ENCODE results near the gene BABAM1. TPM values are rescaled to one million over a fixed set of nuclear protein-coding genes. Genes with fewer than 3 reads are reported as not detected.

BABAM1 gene
- total RNA-seq, 1 donor from 2014 or later, result 125 TPM

- TF ChIP-seq, protein P1, sequence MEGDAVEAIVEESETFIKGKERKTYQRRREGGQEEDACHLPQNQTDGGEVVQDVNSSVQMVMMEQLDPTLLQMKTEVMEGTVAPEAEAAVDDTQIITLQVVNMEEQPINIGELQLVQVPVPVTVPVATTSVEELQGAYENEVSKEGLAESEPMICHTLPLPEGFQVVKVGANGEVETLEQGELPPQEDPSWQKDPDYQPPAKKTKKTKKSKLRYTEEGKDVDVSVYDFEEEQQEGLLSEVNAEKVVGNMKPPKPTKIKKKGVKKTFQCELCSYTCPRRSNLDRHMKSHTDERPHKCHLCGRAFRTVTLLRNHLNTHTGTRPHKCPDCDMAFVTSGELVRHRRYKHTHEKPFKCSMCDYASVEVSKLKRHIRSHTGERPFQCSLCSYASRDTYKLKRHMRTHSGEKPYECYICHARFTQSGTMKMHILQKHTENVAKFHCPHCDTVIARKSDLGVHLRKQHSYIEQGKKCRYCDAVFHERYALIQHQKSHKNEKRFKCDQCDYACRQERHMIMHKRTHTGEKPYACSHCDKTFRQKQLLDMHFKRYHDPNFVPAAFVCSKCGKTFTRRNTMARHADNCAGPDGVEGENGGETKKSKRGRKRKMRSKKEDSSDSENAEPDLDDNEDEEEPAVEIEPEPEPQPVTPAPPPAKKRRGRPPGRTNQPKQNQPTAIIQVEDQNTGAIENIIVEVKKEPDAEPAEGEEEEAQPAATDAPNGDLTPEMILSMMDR (conservative IDR thresholded peaks at IDR 0.05; ENCODE audit: low read depth, low read length), result no peak
- no peak overlapping the region for H3K4me3 ChIP-seq (ENCODE audit: low read depth, low read length)
- DNase-seq (ENCODE audit: low read depth), result no peak
Observed at GRCh38 chr19:17318966-17319365, 51.7 kb downstream of the BABAM1 start.

DNA sequence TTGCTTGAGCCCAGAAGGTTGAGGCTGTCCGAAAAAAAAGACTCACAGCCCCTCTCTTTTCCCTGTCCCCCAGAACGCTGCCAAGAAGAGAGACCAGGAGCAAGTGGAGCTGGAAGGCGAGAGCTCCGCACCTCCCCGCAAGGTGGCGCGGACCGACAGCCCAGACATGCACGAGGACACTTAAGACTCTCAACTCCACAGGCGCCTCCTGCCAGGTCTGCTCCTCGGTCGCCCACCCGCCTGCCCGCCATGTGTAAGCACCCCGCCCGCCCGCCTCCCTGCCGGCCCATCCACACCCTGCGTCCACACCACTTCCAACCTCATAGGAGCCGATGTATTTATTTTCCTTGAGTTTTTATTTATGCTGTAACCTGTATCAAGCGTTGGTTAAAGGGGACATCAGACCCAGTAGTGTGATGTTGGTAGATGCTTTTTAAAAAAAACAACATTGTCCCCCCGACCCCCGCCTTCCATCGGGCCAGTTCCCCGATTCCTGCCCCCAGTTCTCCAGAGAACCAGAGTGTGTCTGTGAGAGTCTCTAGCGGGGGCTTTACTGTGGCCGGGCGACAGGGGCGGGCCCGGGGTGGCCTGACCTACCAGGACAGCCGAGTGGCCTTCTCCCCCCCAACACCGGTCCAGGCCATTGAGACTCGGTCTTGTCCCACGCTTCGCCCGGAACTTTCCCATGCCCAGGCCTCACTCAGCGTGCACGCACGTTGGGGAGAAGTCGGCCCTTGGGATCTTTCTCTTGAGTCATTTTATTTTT lies 52.4 kb downstream of the BABAM1 start:
- no peak for DNase-seq (ENCODE audit: low read depth)
- no peak overlapping the region for H3K4me3 ChIP-seq (ENCODE audit: low read depth, low read length)
- TF ChIP-seq, protein P1 (conservative IDR thresholded peaks at IDR 0.05; ENCODE audit: low read depth, low read length), result no peak

GRCh38 chr19:17320435-17320834 lies 53.2 kb downstream of the BABAM1 start:
- TF ChIP-seq, protein P1 (conservative IDR thresholded peaks at IDR 0.05; ENCODE audit: low read depth, low read length), result no peak
- H3K4me3 ChIP-seq (ENCODE audit: low read depth, low read length), result no peak overlapping the region
- no peak for DNase-seq (ENCODE audit: low read depth)

- TF ChIP-seq, protein P1 (conservative IDR thresholded peaks at IDR 0.05; ENCODE audit: low read depth, low read length), result no peak
- H3K4me3 ChIP-seq (ENCODE audit: low read depth, low read length), result no peak overlapping the region
- no peak for DNase-seq (ENCODE audit: low read depth)
Observed at GRCh38 chr19:17321655-17322489, 54.6 kb downstream of the BABAM1 start.

GRCh38 chr19:17322854-17323253 lies 55.6 kb downstream of the BABAM1 start:
- TF ChIP-seq, protein P1 (conservative IDR thresholded peaks at IDR 0.05; ENCODE audit: low read depth, low read length), result no peak
- DNase-seq (ENCODE audit: low read depth), result no peak
- no peak overlapping the region for H3K4me3 ChIP-seq (ENCODE audit: low read depth, low read length)

DNA sequence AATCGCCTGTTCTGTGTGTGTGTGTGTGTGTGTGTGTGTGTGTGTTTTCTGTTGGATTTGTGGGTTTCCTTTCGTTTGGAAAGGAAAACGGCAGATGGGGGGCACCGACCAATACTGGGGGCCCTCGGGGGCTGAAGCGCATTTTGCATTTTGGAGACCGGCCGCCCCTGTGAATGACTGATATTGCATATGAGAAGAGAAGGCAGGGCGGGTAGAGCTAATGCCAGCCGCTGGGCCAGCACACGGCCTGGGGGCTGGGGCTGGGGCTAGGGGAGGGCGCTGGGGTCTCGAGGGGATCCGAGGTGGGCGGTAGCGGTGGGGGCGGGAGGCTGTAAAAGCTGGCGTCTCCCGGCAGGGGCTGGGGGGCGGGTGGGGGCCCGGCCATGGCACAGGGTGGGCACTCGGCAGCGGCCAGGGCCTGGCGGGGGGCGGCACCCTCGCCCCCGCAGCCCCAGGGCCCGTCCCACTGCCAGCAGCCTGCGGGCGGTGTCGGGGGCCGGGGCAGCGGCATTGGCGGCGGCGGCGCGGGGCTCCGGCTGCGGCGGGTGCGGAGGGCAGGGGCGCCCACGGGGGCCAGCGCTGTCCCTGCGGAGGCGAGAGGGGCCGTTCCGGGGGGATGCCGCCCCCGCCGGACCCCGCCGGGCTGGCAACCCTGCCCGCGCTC lies 56.2 kb downstream of the BABAM1 start:
- TF ChIP-seq, protein P1 (conservative IDR thresholded peaks at IDR 0.05; ENCODE audit: low read depth, low read length), result no peak
- DNase-seq (ENCODE audit: low read depth), result no peak
- no peak overlapping the region for H3K4me3 ChIP-seq (ENCODE audit: low read depth, low read length)
